Astrocyte of the spinal cord (primary cell): ENCODE measurements around the gene ARID5B.

Experiments used
- DNase-seq: peaks from one replicate; pipeline ENCODE4 v3.0.0; 2011; ENCODE audit warnings: low read depth, low spot score
- H3K4me3 ChIP-seq: 2 replicates; pipeline ENCODE4 v1.5.1; 2011; ENCODE audit warnings: low read depth, mild to moderate bottlenecking, low read length, moderate library complexity
- in situ Hi-C: cut with HindIII; loops from 2 replicates; pipeline ENCODE4 v1.10.0; 2017; ENCODE audit warnings: low sequenced_read_pairs
- TF ChIP-seq, protein P1 (sequence below): IDR thresholded peaks from 2 replicates; pipeline ENCODE4 v1.5.1; 2012; ENCODE audit warnings: low read depth, mild to moderate bottlenecking, low read length, inconsistent platforms

Gene ARID5B

DNA sequence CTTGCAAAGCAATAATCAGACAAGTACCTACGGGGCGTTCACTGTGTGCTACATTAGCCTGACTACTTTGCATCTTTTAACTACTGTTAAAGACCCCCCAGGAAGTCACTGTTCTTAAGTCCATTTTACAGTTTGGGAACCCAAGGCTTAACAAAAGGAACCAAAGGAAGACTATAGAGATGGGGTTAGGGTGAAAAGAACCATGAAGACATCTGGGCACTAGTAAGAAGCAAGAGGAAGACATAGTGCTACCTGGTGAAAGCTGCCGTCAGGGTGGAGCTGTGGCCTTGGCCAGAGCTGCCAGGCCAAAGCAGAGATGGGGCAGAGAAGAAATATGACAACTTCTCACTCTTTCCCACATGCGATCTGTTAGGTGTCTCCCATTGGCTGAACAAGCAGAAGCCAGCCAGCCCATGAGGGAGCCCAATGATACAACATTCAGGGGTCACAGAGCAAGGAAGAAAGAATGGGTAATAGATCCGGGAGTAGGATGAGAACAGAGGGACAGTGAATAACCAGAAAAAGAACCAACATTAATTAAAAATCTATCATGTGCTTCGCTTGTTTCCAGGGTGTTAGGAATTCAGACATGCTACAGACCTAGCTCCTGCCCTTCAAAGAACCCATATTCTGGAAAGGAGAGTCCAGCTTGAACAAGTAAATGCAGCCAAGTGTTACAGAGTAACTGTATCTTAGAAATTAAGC, 85.4 kb downstream of the ARID5B start:
- in situ Hi-C loops = no loop called here
- no peak overlapping the region for H3K4me3 ChIP-seq
- DNase-seq = no peak
- TF ChIP-seq, protein P1, sequence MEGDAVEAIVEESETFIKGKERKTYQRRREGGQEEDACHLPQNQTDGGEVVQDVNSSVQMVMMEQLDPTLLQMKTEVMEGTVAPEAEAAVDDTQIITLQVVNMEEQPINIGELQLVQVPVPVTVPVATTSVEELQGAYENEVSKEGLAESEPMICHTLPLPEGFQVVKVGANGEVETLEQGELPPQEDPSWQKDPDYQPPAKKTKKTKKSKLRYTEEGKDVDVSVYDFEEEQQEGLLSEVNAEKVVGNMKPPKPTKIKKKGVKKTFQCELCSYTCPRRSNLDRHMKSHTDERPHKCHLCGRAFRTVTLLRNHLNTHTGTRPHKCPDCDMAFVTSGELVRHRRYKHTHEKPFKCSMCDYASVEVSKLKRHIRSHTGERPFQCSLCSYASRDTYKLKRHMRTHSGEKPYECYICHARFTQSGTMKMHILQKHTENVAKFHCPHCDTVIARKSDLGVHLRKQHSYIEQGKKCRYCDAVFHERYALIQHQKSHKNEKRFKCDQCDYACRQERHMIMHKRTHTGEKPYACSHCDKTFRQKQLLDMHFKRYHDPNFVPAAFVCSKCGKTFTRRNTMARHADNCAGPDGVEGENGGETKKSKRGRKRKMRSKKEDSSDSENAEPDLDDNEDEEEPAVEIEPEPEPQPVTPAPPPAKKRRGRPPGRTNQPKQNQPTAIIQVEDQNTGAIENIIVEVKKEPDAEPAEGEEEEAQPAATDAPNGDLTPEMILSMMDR = no peak

DNA sequence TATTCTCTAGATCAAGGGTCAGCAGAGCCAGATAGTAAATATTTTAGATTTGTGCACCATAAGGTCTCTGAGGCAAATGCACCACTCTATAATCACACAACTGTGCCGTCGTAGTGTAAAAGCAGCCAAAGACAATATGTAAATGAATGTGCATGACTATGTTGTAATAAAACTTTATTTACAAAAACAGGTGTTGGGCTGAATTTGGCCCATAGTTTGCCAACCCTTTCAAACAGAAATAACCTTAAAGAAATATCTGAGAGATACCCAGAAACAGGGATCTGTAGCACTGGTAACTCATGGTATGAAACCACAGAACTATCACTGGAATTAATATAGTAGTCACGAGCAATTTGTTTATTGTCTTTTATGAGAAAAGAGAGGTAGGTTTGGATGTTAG, 86.0 kb downstream of the ARID5B start:
- DNase-seq = no peak
- TF ChIP-seq, protein P1 = no peak
- H3K4me3 ChIP-seq = no peak overlapping the region
- in situ Hi-C loops = no loop called here

DNA sequence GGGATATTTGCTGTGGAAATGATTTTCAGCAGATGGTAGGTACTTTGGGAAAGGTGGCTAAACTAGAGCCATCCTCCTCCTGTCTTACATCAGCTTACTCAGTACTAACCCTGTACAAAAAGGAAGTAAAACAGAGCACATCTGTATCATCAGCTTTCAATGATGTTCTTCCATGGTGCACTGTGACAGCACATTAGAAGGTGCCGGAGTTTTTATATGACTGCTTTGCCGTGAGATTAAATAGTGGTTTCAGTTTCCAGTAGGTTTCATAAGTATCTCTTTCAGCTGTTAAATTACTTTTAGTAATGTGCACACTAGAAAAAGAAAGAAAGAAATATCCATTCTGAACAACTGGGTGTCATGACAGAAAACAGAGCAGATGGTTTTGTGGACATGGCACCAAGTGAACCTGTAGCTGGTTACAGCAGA, 86.5 kb downstream of the ARID5B start:
- DNase-seq = no peak
- in situ Hi-C loops = no loop called here
- TF ChIP-seq, protein P1 = no peak
- no peak overlapping the region for H3K4me3 ChIP-seq

DNA sequence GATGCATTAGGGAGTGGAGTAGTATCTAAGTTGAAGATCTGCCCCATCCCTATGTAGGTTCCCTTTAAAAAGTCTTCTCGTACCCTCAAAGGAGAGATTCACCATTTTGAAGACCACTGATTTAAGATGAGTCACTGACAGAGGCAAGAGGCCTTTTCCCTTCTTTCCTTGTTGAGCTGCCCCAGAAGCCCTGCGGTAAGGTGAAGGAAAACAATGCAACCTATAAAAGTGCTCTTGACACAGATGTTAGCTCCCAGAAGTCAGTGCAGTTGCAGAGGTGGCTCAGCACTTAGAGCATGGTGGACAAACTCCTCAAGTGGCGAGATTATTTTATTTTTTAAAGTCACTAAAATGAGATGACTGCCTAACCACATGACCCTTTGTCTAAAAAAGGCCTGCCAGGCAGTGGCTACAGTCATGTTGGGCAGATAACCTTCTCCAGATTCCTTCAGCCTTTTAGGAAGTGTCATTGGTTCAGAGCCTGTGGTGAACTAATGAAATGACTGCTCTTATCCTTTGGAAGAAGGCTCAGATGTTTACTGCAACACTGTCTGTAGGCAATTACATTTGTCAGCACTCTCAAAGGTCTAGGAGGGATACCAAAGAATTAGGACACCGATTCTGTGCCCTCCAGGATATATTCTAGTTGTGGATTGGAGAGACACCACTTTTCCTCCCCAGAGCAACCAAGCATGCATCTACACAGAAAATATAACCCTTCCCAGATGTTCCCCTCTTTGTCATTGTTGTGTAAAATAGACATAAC, 88.7 kb downstream of the ARID5B start:
- DNase-seq = no peak
- no peak overlapping the region for H3K4me3 ChIP-seq
- in situ Hi-C loops = no loop called here
- TF ChIP-seq, protein P1 = no peak

DNA sequence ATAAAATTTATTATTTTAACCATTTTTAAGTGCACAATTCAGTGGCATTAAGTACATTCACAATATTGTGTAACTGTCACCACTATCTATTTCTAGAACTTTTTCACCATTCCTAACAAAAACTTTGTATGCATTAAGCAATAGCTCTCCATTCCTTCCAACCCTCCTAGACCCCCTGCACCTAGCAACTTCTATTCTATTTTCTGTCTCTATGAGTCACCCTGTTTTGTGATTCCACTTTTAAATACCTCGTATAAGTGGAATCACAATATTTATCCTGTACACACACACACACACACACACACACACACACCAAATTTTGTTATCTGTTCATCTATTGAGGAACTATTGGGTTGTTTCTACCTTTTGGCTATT, 89.2 kb downstream of the ARID5B start:
- in situ Hi-C loops = no loop called here
- TF ChIP-seq, protein P1 = no peak
- peak; percentile 33 for DNase-seq
- no peak overlapping the region for H3K4me3 ChIP-seq

DNA sequence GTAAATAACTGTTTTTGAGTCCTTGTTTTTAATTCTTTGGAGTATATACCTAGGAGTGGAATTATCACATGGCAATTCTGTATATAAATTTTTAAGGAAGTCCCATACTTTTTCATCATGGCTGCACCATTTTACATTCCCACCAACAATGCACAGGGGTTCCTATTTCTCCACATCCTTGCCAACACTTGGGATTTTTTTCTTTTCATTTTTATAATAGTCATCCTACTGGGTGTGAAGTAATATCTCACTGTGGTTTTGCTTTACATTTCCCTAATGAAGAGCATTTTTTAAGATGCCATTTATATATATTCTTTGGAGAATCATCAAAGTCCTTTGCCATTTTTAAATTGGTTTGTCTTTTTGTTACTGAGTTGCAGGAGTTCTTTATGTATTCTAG, 89.7 kb downstream of the ARID5B start:
- TF ChIP-seq, protein P1 = no peak
- no peak overlapping the region for H3K4me3 ChIP-seq
- no peak for DNase-seq
- in situ Hi-C loops = no loop called here
